ENCODE results near the gene NKIRAS2.
A peak's percentile ranks its signal among the peaks of the same experiment; 100 is the strongest.

DNA sequence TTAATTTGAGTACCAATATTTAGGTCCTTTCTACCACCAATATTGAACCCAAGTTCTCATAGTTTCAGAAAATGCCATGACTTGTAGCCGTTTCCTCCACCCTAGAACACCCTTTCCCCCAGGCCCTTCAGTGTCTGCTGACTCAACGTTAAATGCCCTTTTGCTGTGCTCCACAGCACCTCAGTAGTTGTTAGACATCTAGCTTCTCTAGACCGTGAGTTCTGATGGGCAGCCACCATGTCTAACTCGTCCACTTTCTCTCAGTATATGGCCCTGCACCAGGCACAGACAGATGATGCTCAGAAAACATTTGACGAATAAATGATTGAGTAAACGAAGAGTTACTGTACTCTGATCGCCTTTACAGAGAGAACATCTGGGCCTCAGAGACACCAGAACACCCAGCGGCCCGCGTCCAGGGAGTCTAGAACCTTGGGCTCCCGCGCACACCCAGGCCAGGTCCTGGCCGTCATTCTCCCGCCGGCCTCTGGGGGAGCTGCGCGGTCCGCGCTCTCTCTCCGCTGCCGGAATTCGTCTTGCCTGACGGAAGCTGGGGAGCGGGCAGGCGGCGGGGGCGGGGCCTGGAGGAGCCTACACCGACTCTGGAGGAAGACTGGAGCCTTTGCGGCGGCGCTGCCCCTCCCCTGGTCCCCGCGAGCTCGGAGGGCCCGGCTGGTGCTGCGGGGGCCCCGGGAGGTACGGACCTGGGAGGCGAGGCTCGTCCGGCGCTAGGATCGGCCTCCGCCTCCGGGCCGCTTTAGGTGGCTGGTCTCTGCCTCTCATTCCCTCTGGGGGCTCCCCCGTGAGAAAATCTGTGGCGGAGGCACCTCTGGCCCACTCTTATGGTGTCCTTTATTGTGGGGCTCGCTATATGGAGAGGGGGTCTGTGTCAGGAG is at the start of gene NKIRAS2:
- TF ChIP-seq, protein P1, sequence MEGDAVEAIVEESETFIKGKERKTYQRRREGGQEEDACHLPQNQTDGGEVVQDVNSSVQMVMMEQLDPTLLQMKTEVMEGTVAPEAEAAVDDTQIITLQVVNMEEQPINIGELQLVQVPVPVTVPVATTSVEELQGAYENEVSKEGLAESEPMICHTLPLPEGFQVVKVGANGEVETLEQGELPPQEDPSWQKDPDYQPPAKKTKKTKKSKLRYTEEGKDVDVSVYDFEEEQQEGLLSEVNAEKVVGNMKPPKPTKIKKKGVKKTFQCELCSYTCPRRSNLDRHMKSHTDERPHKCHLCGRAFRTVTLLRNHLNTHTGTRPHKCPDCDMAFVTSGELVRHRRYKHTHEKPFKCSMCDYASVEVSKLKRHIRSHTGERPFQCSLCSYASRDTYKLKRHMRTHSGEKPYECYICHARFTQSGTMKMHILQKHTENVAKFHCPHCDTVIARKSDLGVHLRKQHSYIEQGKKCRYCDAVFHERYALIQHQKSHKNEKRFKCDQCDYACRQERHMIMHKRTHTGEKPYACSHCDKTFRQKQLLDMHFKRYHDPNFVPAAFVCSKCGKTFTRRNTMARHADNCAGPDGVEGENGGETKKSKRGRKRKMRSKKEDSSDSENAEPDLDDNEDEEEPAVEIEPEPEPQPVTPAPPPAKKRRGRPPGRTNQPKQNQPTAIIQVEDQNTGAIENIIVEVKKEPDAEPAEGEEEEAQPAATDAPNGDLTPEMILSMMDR (IDR thresholded peaks at IDR 0.05), result peak; percentile 92 to 97 (median 97)
- peak in 2 of 4 donors; percentile 43 to 72 for TF ChIP-seq POLR2A (IDR thresholded peaks at IDR 0.05)

Measured in esophagus squamous epithelium (tissue), 4 donors.